Loucy (cell line): Measurements from ENCODE around the gene RGS3.
A peak's percentile ranks its signal among the peaks of the same experiment; 100 is the strongest.

Experiments
- H2AFZ ChIP-seq: fragments of 200-600 bp; sonication (generic); 2 replicates; pipeline ENCODE4 v1.6.0; 2016; ENCODE audit warnings: antibody characterized with exemption, mild to moderate bottlenecking, low read length, moderate library complexity
- H3F3A ChIP-seq: fragments of 200-600 bp; 2 replicates; pipeline ENCODE4 v1.6.0; 2016; ENCODE audit warnings: antibody characterized with exemption, low read depth, mild to moderate bottlenecking
- H3K27me3 ChIP-seq: fragments of 200-600 bp; sonication (generic); 2 replicates; pipeline ENCODE4 v1.6.1; 2014; ENCODE audit warnings: low read length, mild to moderate bottlenecking; ENCODE audit not compliant: insufficient read depth, poor library complexity, severe bottlenecking
- H3K36me3 ChIP-seq: fragments of 200-600 bp; sonication (generic); 2 replicates; pipeline ENCODE4 v1.6.1; 2016; ENCODE audit warnings: low read length; ENCODE audit not compliant: insufficient read depth
- H3K4me1 ChIP-seq: fragments of 200-600 bp; sonication (generic); 2 replicates; pipeline ENCODE4 v1.5.1; 2014; ENCODE audit warnings: low read length, mild to moderate bottlenecking; ENCODE audit not compliant: insufficient read depth, poor library complexity, severe bottlenecking
- H3K4me2 ChIP-seq: fragments of 200-600 bp; sonication (generic); 2 replicates; pipeline ENCODE4 v1.6.0; 2014; ENCODE audit warnings: antibody characterized with exemption, low read length, low read depth, mild to moderate bottlenecking; ENCODE audit not compliant: poor library complexity, severe bottlenecking
- H3K4me3 ChIP-seq: fragments of 200-600 bp; sonication (generic); 2 replicates; pipeline ENCODE4 v1.5.1; 2014; ENCODE audit warnings: low read length, mild to moderate bottlenecking, mixed read lengths; ENCODE audit not compliant: poor library complexity, severe bottlenecking
- H3K79me2 ChIP-seq: fragments of 200-600 bp; sonication (generic); 2 replicates; pipeline ENCODE4 v1.6.1; 2014; ENCODE audit warnings: low read length; ENCODE audit not compliant: insufficient read depth
- H3K9ac ChIP-seq: fragments of 200-600 bp; sonication (generic); 2 replicates; pipeline ENCODE4 v1.6.0; 2014; ENCODE audit warnings: mild to moderate bottlenecking, low read depth, low read length, moderate library complexity; ENCODE audit not compliant: poor library complexity, severe bottlenecking
- H3K9me2 ChIP-seq: fragments of 200-600 bp; sonication (generic); replicated peaks from 2 replicates; pipeline ENCODE4 v1.6.1; 2016; ENCODE audit warnings: low read depth, low read length, mixed read lengths
- H3K9me3 ChIP-seq: fragments of 200-600 bp; sonication (generic); 2 replicates; pipeline ENCODE4 v1.6.1; 2014; ENCODE audit warnings: mild to moderate bottlenecking, antibody characterized with exemption, low read length, low read depth; ENCODE audit not compliant: insufficient read depth
- H4K20me1 ChIP-seq: fragments of 200-600 bp; sonication (generic); 2 replicates; pipeline ENCODE4 v1.6.0; 2014; ENCODE audit warnings: antibody characterized with exemption, low read length, mild to moderate bottlenecking; ENCODE audit not compliant: insufficient read depth, poor library complexity, severe bottlenecking
- EZH2phosphoT487 ChIP-seq: fragments of 200-600 bp; IDR thresholded peaks from 2 replicates; pipeline ENCODE4 v1.6.1; 2018; ENCODE audit warnings: antibody characterized with exemption, mild to moderate bottlenecking, moderate library complexity, borderline replicate concordance
- TF ChIP-seq, protein P1 (sequence below): fragments of 200-600 bp; sonication (generic); conservative IDR thresholded peaks from 2 replicates; pipeline ENCODE4 v1.5.1; 2014; ENCODE audit warnings: mild to moderate bottlenecking, antibody characterized with exemption, low read length

Gene RGS3

DNA sequence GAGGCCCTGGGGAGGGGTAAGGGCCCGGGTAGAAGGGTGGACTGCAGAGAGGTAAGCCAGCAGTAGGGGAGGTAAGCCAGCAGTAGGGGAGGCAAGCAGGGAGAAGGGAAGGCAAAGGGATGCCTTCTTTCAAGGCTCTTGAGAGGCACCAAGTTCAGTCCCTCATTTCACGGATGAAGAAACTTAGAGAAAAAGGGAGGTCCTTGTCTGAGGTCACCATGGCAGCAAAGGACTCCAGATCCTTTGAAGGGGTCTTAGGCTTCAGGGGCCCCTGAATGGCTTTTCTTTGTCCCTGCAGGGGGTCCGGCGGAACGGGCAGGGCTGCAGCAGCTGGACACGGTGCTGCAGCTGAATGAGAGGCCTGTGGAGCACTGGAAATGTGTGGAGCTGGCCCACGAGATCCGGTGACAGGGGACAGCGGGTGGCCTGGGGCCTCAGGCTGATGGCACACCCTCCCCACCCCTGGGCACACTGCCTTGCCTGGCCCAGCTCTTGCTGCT lies 42.6 kb downstream of the RGS3 start:
- H3F3A ChIP-seq, result no peaks in the 10 kb centered on the region
- H3K27me3 ChIP-seq, result no peaks in the 10 kb centered on the region
- no peaks in the 10 kb centered on the region for H4K20me1 ChIP-seq
- no peak overlapping the region for H3K4me2 ChIP-seq
- H2AFZ ChIP-seq, result no peak overlapping the region
- TF ChIP-seq EZH2phosphoT487, result no peak
- TF ChIP-seq, protein P1, sequence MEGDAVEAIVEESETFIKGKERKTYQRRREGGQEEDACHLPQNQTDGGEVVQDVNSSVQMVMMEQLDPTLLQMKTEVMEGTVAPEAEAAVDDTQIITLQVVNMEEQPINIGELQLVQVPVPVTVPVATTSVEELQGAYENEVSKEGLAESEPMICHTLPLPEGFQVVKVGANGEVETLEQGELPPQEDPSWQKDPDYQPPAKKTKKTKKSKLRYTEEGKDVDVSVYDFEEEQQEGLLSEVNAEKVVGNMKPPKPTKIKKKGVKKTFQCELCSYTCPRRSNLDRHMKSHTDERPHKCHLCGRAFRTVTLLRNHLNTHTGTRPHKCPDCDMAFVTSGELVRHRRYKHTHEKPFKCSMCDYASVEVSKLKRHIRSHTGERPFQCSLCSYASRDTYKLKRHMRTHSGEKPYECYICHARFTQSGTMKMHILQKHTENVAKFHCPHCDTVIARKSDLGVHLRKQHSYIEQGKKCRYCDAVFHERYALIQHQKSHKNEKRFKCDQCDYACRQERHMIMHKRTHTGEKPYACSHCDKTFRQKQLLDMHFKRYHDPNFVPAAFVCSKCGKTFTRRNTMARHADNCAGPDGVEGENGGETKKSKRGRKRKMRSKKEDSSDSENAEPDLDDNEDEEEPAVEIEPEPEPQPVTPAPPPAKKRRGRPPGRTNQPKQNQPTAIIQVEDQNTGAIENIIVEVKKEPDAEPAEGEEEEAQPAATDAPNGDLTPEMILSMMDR, result no peak
- H3K4me1 ChIP-seq, result no peaks in the 10 kb centered on the region
- no peaks in the 10 kb centered on the region for H3K9me2 ChIP-seq
- H3K79me2 ChIP-seq, result no peaks in the 10 kb centered on the region
- no peaks in the 10 kb centered on the region for H3K9me3 ChIP-seq
- H3K9ac ChIP-seq, result no peak overlapping the region
- H3K36me3 ChIP-seq, result no peaks in the 10 kb centered on the region
- no peak overlapping the region for H3K4me3 ChIP-seq

DNA sequence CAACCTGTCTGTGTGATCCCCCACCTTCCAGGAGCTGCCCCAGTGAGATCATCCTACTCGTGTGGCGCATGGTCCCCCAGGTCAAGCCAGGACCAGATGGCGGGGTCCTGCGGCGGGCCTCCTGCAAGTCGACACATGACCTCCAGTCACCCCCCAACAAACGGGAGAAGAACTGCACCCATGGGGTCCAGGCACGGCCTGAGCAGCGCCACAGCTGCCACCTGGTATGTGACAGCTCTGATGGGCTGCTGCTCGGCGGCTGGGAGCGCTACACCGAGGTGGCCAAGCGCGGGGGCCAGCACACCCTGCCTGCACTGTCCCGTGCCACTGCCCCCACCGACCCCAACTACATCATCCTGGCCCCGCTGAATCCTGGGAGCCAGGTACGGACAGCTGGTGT lies 43.7 kb downstream of the RGS3 start:
- Histone ChIP-seq H3K9ac (no peak overlapping the region), H3K4me2 (no peak overlapping the region), H3K9me2 (no peaks in the 10 kb centered on the region), H3F3A (no peaks in the 10 kb centered on the region; the same call in 1 of the 2 replicates), H3K4me1 (peaks cover 10% of the 10 kb centered on the region), H2AFZ (no peak overlapping the region), H3K36me3 (no peaks in the 10 kb centered on the region), H3K9me3 (no peaks in the 10 kb centered on the region), H3K27me3 (no peaks in the 10 kb centered on the region), H4K20me1 (no peaks in the 10 kb centered on the region), H3K4me3 (no peak overlapping the region), H3K79me2 (no peaks in the 10 kb centered on the region)
- TF ChIP-seq, protein P1, result no peak
- no peak for TF ChIP-seq EZH2phosphoT487

DNA sequence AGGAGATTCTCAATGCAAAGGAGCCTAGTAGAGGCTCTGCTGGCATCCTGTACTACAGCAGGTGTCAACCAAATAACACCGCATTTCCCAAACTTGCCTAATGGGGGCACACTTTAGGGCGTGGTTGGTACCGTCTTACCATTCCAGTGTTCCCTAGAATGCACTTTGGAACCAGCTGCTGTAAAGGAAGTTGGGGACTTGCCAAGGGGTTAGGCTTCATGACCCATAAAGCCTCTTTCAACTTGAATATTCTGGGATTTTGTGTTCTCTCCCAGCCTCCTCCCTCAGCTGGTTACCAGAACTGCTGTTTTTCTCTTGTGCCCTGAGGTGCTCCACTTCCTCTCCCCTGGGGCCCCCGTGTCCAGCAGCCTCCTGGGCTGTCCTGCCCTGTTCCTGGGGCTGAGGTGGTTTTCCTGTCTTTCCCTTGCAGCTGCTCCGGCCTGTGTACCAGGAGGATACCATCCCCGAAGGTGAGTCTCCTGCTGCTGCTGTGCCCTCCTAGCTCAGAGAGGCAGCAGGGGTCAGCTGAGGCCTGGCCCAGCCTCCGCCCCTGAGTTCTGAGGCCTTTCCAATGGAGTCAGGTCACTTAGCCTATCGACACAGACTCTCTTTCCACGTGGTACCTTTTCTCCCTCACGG lies 44.7 kb downstream of the RGS3 start:
- no peak overlapping the region for H2AFZ ChIP-seq
- no peak overlapping the region for H3K9ac ChIP-seq
- H3K4me3 ChIP-seq, result no peak overlapping the region
- H3K4me2 ChIP-seq, result no peak overlapping the region
- no peaks in the 10 kb centered on the region for H3K9me3 ChIP-seq
- TF ChIP-seq, protein P1, result peak; percentile 65
- no peak for TF ChIP-seq EZH2phosphoT487
- no peaks in the 10 kb centered on the region for H4K20me1 ChIP-seq
- no peaks in the 10 kb centered on the region for H3K27me3 ChIP-seq
- no peaks in the 10 kb centered on the region for H3K36me3 ChIP-seq
- H3F3A ChIP-seq, result no peaks in the 10 kb centered on the region; the same call in 1 of the 2 replicates
- peaks cover 19% of the 10 kb centered on the region for H3K4me1 ChIP-seq
- no peaks in the 10 kb centered on the region for H3K79me2 ChIP-seq
- H3K9me2 ChIP-seq, result no peaks in the 10 kb centered on the region
